CMK (cell line): ENCODE results near the gene CHEK1.
"Not testable (repeated sequence)": the region's sequence is repeated elsewhere in the genome, so short reads cannot be mapped to it uniquely, and the experiment has no call there.

Experiments
- DNase-seq: peaks from one replicate; pipeline ENCODE4 v3.0.0-alpha.2; 2010; ENCODE audit warnings: low read depth

Gene CHEK1

GRCh38 chr11:125701018-125701610 is 76.2 kb downstream of the CHEK1 start:
- no peak for DNase-seq

DNA sequence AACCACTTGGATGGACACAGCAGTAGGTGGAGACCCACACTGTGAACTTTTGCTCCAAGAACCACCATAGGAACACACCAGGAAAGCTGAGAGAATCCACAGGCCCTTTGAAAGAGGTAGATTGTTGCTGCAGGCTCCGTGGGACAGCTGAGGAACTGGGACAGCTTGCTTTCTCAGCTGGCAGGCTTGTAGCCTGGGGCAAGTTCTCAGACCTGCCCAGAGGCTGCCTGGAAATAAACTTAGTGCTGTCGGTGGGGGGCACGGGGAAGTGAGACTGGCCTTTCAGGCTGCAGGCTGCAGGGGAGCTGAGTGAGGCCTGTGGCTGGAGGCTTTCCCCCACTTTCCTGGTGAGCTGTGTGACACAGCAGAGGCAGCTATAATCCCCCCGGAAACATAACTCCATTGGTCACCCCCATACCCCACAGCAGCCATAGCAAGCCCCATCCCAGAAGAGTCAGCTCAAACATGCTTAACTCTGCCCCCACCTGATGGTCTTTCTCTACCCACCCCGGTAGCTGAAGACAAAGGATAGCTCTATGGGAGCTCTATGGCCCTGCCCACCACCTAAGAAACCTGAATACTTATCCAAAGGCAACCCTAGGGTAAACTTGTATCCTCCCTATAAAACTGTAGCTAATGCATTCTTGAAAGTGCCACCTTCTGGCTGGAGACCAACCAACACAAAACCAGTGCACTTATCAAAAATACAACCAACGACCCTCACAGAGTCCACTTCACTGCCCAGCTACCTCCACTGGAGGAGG is 77.1 kb downstream of the CHEK1 start:
- no peak for DNase-seq

DNA sequence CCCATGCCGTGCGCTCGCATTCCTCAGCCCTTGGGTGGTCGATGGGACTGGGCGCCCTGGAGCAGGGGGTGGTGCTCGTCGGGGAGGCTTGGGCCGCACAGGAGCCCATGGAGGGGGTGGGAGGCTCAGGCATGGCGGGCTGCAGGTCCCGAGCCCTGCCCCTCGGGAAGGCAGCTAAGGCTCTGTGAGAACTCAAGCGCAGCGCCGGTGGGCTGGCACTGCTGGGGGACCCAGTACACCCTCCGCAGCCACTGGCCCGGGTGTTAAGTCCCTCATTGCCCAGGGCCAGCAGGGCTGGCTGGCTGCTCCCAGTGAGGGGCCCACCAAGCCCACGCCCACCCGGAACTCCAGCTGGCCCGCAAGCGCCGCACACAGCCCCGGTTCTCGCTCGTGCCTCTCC is 79.7 kb downstream of the CHEK1 start:
- not testable (repeated sequence) for DNase-seq

GRCh38 chr11:125720781-125721180 is 95.8 kb downstream of the CHEK1 start:
- DNase-seq: no peak

DNA sequence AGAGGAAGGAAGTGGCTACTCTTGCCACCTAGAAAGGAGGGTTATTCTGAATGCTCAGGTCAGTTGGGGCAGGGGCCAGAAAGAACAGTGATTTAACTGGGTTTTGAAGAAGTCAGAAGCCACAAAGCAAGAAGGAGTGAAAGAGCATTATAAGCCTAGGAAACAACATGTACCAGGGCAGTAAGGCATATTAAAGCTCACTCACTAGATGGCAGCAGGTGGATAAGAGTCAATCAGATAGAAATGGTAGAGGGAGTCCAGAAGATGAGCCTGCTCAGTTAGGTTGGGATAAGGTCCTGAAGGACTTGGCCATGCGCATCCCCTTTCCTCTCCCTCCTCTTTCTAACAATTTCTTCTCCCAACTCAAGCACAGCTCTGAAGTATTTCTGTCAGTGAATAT is 99.2 kb downstream of the CHEK1 start:
- DNase-seq: no peak
